Liver (tissue), 3 donors: ENCODE data around the gene COBL.

Experiments used
- FOXA1 ChIP-seq: IDR thresholded peaks from 2 replicates; pipeline ENCODE4 v1.6.1; 2016; ENCODE audit warnings: antibody characterized with exemption
- RAD21 ChIP-seq, 2 donors: IDR thresholded peaks; 2 replicates each; pipeline ENCODE4 v1.6.1; 2016; ENCODE audit warnings: antibody characterized with exemption in 2 of 2, mild to moderate bottlenecking in 2 of 2
- TAF1 ChIP-seq: conservative IDR thresholded peaks from 2 replicates; pipeline ENCODE4 v1.6.1; 2016; ENCODE audit warnings: antibody characterized with exemption, mild to moderate bottlenecking
- YY1 ChIP-seq: IDR thresholded peaks from 2 replicates; pipeline ENCODE4 v1.6.1; 2016; ENCODE audit warnings: antibody characterized with exemption, mild to moderate bottlenecking
- TF ChIP-seq, protein P1 (sequence below): IDR thresholded peaks from 2 replicates; pipeline ENCODE4 v1.6.1; 2016; ENCODE audit warnings: antibody characterized with exemption
- TF ChIP-seq, protein P2 (sequence below): fragments of 150-350 bp; IDR thresholded peaks from 2 replicates; pipeline ENCODE4 v1.5.1; 2017; ENCODE audit warnings: improper control_type of control experiment, low read depth, low read length; ENCODE audit not compliant: missing input control
- TF ChIP-seq, protein P3 (sequence below): IDR thresholded peaks from 2 replicates; pipeline ENCODE4 v1.6.1; 2016; ENCODE audit warnings: antibody characterized with exemption
- donor health status: healthy.
- donor health status: healthy.

DNA sequence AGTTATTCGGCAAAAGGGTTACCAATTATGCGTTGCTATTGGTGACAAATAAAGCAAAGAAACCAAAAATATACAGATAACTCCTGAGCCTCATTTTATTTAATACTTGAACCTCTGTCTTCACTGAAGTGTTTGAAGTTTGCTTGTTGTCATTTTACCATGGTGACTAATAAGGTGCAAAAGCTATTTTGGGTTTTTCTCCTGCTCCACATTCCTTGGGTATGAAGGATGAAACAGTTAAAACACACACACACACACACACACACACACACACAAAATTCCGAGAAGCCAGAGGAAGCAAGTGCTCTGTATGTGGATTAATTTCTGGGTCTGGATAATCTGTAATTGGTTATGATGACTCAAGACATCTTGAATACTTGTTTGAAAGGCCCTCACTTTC lies 246.5 kb downstream of the COBL start:
- TF ChIP-seq, protein P1, sequence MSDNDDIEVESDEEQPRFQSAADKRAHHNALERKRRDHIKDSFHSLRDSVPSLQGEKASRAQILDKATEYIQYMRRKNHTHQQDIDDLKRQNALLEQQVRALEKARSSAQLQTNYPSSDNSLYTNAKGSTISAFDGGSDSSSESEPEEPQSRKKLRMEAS: no peak
- TF ChIP-seq, protein P2, sequence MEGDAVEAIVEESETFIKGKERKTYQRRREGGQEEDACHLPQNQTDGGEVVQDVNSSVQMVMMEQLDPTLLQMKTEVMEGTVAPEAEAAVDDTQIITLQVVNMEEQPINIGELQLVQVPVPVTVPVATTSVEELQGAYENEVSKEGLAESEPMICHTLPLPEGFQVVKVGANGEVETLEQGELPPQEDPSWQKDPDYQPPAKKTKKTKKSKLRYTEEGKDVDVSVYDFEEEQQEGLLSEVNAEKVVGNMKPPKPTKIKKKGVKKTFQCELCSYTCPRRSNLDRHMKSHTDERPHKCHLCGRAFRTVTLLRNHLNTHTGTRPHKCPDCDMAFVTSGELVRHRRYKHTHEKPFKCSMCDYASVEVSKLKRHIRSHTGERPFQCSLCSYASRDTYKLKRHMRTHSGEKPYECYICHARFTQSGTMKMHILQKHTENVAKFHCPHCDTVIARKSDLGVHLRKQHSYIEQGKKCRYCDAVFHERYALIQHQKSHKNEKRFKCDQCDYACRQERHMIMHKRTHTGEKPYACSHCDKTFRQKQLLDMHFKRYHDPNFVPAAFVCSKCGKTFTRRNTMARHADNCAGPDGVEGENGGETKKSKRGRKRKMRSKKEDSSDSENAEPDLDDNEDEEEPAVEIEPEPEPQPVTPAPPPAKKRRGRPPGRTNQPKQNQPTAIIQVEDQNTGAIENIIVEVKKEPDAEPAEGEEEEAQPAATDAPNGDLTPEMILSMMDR: no peak
- no peak for TF ChIP-seq FOXA1
- TF ChIP-seq YY1: no peak
- TF ChIP-seq TAF1: no peak
- TF ChIP-seq, protein P3, sequence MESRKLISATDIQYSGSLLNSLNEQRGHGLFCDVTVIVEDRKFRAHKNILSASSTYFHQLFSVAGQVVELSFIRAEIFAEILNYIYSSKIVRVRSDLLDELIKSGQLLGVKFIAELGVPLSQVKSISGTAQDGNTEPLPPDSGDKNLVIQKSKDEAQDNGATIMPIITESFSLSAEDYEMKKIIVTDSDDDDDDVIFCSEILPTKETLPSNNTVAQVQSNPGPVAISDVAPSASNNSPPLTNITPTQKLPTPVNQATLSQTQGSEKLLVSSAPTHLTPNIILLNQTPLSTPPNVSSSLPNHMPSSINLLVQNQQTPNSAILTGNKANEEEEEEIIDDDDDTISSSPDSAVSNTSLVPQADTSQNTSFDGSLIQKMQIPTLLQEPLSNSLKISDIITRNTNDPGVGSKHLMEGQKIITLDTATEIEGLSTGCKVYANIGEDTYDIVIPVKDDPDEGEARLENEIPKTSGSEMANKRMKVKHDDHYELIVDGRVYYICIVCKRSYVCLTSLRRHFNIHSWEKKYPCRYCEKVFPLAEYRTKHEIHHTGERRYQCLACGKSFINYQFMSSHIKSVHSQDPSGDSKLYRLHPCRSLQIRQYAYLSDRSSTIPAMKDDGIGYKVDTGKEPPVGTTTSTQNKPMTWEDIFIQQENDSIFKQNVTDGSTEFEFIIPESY: no peak
- no peak for TF ChIP-seq RAD21 (IDR thresholded peaks at IDR 0.05)
